Panc1 (cell line): Measurements from ENCODE around the gene UNC93B1. TPM values are rescaled to one million over a fixed set of nuclear protein-coding genes. Genes with fewer than 3 reads are reported as not detected.

Experiments used
- ATAC-seq: fragments of 200-7000 bp; cut with Tn5 transposase; 2 replicates; pipeline ENCODE4 v1.9.1; 2020; ENCODE audit warnings: mild to moderate bottlenecking, moderate library complexity
- BruUV-seq: library from RNA; stranded (reverse); fragments of 400-500 nt; replicated peaks from 2 replicates; lab custom pipeline; 2021; lab: Mats Ljungman, UMichigan
- CTCF ChIA-PET: fragments of 300-600 bp; sonication (Branson Sonifier 250); formaldehyde crosslinking; loops from one replicate; lab custom pipeline; 2022; ENCODE audit warnings: antibody characterized with exemption; lab: Charles Lee
- POLR2A ChIA-PET: fragments of 300-600 bp; sonication (Branson Sonifier 250); formaldehyde crosslinking; loops from one replicate; lab custom pipeline; 2022; ENCODE audit warnings: antibody characterized with exemption; lab: Charles Lee
- DNase-seq: peaks from one replicate; pipeline ENCODE4 v3.0.0-alpha.2; 2010; ENCODE audit warnings: low read depth, low spot score
- H3K27ac ChIP-seq: 2 replicates; pipeline ENCODE4 v1.5.1; 2011; ENCODE audit warnings: mild to moderate bottlenecking, low read length, inconsistent platforms
- H3K27me3 ChIP-seq: fragments of 200-500 bp; sonication (Bioruptor generic); 2 replicates; pipeline ENCODE4 v1.6.0; 2014; ENCODE audit warnings: low read length, inconsistent platforms; ENCODE audit not compliant: control insufficient read depth, insufficient read depth
- H3K36me3 ChIP-seq: fragments of 200-500 bp; sonication (Bioruptor generic); 2 replicates; pipeline ENCODE4 v1.5.1; 2014; ENCODE audit warnings: inconsistent platforms, mild to moderate bottlenecking, low read length, moderate library complexity; ENCODE audit not compliant: control insufficient read depth, insufficient read depth
- H3K4me1 ChIP-seq: 2 replicates; pipeline ENCODE4 v1.5.1; 2011; ENCODE audit warnings: inconsistent platforms, mild to moderate bottlenecking, low read length, moderate library complexity; ENCODE audit not compliant: control insufficient read depth, insufficient read depth
- H3K4me3 ChIP-seq, 2 experiments: 2 replicates each; pipeline ENCODE4 v1.5.1; 2011 to 2012; ENCODE audit warnings: low read depth in 2 of 2, low read length in 2 of 2, mild to moderate bottlenecking in 2 of 2, inconsistent platforms in 1 of 2, moderate library complexity in 1 of 2
- H3K9me3 ChIP-seq: fragments of 200-500 bp; sonication (Bioruptor generic); 2 replicates; pipeline ENCODE4 v1.5.1; 2014; ENCODE audit warnings: low read depth, mild to moderate bottlenecking, inconsistent platforms, low read length, moderate library complexity; ENCODE audit not compliant: control insufficient read depth, insufficient read depth
- CTCF ChIP-seq: fragments of 450-650 bp; IDR thresholded peaks from 2 replicates; pipeline ENCODE4 v1.5.1; 2017; ENCODE audit warnings: mild to moderate bottlenecking
- POLR2AphosphoS5 ChIP-seq: IDR thresholded peaks from 2 replicates; pipeline ENCODE4 v1.6.1; 2012; ENCODE audit warnings: mild to moderate bottlenecking, low read depth, low read length, moderate library complexity
- SIN3A ChIP-seq: IDR thresholded peaks from 2 replicates; pipeline ENCODE4 v1.6.1; 2012; ENCODE audit warnings: low read depth, mild to moderate bottlenecking, low read length, moderate library complexity, borderline replicate concordance; ENCODE audit not compliant: insufficient read depth
- TCF7L2 ChIP-seq: IDR thresholded peaks from 2 replicates; pipeline ENCODE4 v1.6.1; 2011; ENCODE audit warnings: mild to moderate bottlenecking, low read depth, low read length, inconsistent platforms
- in situ Hi-C: cut with HindIII; loops from 2 replicates; pipeline ENCODE4 v1.10.0; 2016; ENCODE audit warnings: low sequenced_read_pairs, low pct_unique_long_range_greater_than_20kb
- intact Hi-C: fragments of 100-400 bp; cut with micrococcal nuclease; formaldehyde crosslinking; loops from one replicate; pipeline ENCODE4 v1.10.0; 2022; ENCODE audit not compliant: unreplicated experiment
- total RNA-seq: library from RNA; stranded (reverse); gene quantifications from one replicate; pipeline ENCODE4 v1.2.1, GENCODE V29; 2021; ENCODE audit not compliant: unreplicated experiment
- TF ChIP-seq, protein P1 (sequence below), 2 experiments: IDR thresholded peaks; 2 replicates each; pipeline ENCODE4 v1.6.1; 2011 to 2012; ENCODE audit warnings: low read depth in 2 of 2, control low read depth in 1 of 2, low read length in 1 of 2, mild to moderate bottlenecking in 1 of 2, moderate library complexity in 1 of 2; ENCODE audit not compliant: insufficient read depth in 1 of 2

The UNC93B1 gene
- total RNA-seq, 1 experiment from 2014 or later, result 54.1 TPM

DNA sequence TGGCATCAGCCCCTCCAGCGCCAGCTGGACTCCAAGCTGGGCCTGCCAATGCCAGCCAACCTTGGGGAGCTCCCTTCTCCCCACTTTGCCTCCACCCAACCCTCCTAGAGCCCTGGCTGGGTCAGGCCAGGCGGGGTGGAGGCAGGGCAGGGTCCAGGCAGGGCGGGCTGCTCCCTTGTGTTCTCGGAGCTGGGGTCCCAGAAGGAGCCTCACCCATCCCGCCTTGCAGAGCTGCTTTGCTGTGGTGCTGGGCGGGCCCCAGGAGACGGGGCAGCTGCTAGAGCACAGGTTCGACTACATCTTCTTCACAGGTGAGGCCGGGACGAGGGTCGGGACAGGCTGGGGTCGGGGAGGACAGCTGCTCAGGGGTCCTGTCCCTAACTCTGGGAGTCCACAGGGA lies 15.6 kb upstream of the UNC93B1 start:
- ATAC-seq (no peak), DNase-seq (no peak)
- no TSS peak for BruUV-seq
- intact Hi-C loops, result no loop called here
- no peaks in the 10 kb centered on the region for H3K9me3 ChIP-seq
- H3K4me1 ChIP-seq, result peaks cover 44% of the 10 kb centered on the region
- in situ Hi-C loops, result no loop called here
- ChIA-PET POLR2A (no interaction called here), CTCF (no interaction called here)
- H3K36me3 ChIP-seq, result no peaks in the 10 kb centered on the region
- H3K27me3 ChIP-seq, result no peaks in the 10 kb centered on the region
- H3K27ac ChIP-seq, result no peak overlapping the region
- TF ChIP-seq, protein P1, sequence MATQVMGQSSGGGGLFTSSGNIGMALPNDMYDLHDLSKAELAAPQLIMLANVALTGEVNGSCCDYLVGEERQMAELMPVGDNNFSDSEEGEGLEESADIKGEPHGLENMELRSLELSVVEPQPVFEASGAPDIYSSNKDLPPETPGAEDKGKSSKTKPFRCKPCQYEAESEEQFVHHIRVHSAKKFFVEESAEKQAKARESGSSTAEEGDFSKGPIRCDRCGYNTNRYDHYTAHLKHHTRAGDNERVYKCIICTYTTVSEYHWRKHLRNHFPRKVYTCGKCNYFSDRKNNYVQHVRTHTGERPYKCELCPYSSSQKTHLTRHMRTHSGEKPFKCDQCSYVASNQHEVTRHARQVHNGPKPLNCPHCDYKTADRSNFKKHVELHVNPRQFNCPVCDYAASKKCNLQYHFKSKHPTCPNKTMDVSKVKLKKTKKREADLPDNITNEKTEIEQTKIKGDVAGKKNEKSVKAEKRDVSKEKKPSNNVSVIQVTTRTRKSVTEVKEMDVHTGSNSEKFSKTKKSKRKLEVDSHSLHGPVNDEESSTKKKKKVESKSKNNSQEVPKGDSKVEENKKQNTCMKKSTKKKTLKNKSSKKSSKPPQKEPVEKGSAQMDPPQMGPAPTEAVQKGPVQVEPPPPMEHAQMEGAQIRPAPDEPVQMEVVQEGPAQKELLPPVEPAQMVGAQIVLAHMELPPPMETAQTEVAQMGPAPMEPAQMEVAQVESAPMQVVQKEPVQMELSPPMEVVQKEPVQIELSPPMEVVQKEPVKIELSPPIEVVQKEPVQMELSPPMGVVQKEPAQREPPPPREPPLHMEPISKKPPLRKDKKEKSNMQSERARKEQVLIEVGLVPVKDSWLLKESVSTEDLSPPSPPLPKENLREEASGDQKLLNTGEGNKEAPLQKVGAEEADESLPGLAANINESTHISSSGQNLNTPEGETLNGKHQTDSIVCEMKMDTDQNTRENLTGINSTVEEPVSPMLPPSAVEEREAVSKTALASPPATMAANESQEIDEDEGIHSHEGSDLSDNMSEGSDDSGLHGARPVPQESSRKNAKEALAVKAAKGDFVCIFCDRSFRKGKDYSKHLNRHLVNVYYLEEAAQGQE (IDR thresholded peaks at IDR 0.05; ENCODE audit: insufficient read depth in 1 of 2, low read depth in 2 of 2, low read length in 1 of 2), result no peak
- no peak for TF ChIP-seq SIN3A
- H3K4me3 ChIP-seq, result no peak overlapping the region

DNA sequence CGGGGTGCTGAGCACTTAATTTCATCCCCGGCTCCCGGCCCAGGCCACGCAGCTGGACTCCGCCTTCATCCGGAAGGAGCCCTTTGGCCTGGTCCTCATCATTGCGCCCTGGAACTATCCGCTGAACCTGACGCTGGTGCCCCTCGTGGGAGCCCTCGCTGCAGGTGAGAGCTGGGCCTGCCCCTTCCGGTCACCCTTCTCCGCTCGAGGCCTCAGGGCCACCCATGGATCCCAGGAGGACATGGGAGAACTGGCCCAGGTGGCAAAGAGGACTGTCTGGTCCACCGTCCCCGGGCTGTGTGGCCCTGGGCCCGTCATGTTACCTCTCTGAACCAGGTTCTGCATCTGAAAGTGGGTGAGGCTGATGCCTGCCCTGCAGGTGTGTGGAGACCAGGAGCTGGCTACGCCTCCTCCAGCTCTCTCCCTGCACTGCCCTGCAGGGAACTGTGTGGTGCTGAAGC lies 14.9 kb upstream of the UNC93B1 start:
- ATAC-seq, result no peak
- TF ChIP-seq POLR2AphosphoS5, result no peak
- TF ChIP-seq SIN3A, result no peak
- TF ChIP-seq, protein P1 (IDR thresholded peaks at IDR 0.05; ENCODE audit: insufficient read depth in 1 of 2, low read depth in 2 of 2, low read length in 1 of 2), result no peak
- TF ChIP-seq CTCF, result no peak
- TF ChIP-seq TCF7L2, result no peak
- Histone ChIP-seq H3K4me1 (peaks cover 51% of the 10 kb centered on the region), H3K4me3 (no peak overlapping the region), H3K9me3 (no peaks in the 10 kb centered on the region), H3K27me3 (no peaks in the 10 kb centered on the region), H3K36me3 (no peaks in the 10 kb centered on the region), H3K27ac (no peak overlapping the region)
- CTCF ChIA-PET, result no interaction called here
- POLR2A ChIA-PET, result no interaction called here
- BruUV-seq, result no TSS peak
- intact Hi-C loops (no loop called here), in situ Hi-C loops (no loop called here)
- DNase-seq, result no peak
